OCI-LY7 (cell line): ENCODE data around the gene PPP2R3C. TPM values are rescaled to one million over a fixed set of nuclear protein-coding genes. Genes with fewer than 3 reads are reported as not detected.

Experiments used
- BruUV-seq: library from RNA; stranded (reverse); fragments of 400-500 nt; replicated peaks from 2 replicates; lab custom pipeline; 2021; lab: Mats Ljungman, UMichigan
- CTCF ChIA-PET: fragments of 300-600 bp; sonication (Branson Sonifier 250); formaldehyde crosslinking; loops from one replicate; lab custom pipeline; 2022; ENCODE audit warnings: antibody characterized with exemption; ENCODE audit not compliant: unreplicated experiment; lab: Charles Lee
- POLR2A ChIA-PET: fragments of 300-600 bp; sonication (Branson Sonifier 250); formaldehyde crosslinking; loops from one replicate; lab custom pipeline; 2022; ENCODE audit warnings: antibody characterized with exemption; lab: Charles Lee
- DNase-seq: peaks from one replicate; pipeline ENCODE4 v3.0.0-alpha.2; 2015; ENCODE audit warnings: low spot score
- H2AFZ ChIP-seq: fragments of 200-600 bp; sonication (generic), shearing (Covaris generic); 2 replicates; pipeline ENCODE4 v1.6.1; 2014; ENCODE audit warnings: mild to moderate bottlenecking, antibody characterized with exemption, low read length, moderate library complexity
- H3K27ac ChIP-seq: fragments of 200-600 bp; sonication (generic); 2 replicates; pipeline ENCODE4 v1.5.1; 2014; ENCODE audit warnings: mixed run types, low read depth, mild to moderate bottlenecking, moderate library complexity, low read length, inconsistent platforms; ENCODE audit not compliant: poor library complexity, severe bottlenecking
- H3K36me3 ChIP-seq: fragments of 200-600 bp; sonication (generic); 2 replicates; pipeline ENCODE4 v1.6.1; 2014; ENCODE audit warnings: mild to moderate bottlenecking, antibody characterized with exemption, low read length, moderate library complexity, mixed read lengths; ENCODE audit not compliant: insufficient read depth
- H3K4me1 ChIP-seq: fragments of 200-600 bp; sonication (generic); 2 replicates; pipeline ENCODE4 v1.5.1; 2014; ENCODE audit warnings: mild to moderate bottlenecking, low read length; ENCODE audit not compliant: insufficient read depth, poor library complexity, severe bottlenecking
- H3K4me2 ChIP-seq: fragments of 200-600 bp; sonication (generic); 2 replicates; pipeline ENCODE4 v1.6.1; 2014; ENCODE audit warnings: mild to moderate bottlenecking, low read length
- H3K4me3 ChIP-seq: fragments of 200-600 bp; sonication (generic); 2 replicates; pipeline ENCODE4 v1.5.1; 2014; ENCODE audit warnings: mild to moderate bottlenecking, low read depth, low read length; ENCODE audit not compliant: poor library complexity, severe bottlenecking
- H3K79me2 ChIP-seq: fragments of 200-600 bp; sonication (generic); 2 replicates; pipeline ENCODE4 v1.6.1; 2016; ENCODE audit warnings: low read depth, mild to moderate bottlenecking, low read length, moderate library complexity, mixed read lengths; ENCODE audit not compliant: insufficient read depth
- H3K9me2 ChIP-seq: fragments of 200-600 bp; sonication (generic); 2 replicates; pipeline ENCODE4 v1.6.1; 2016; ENCODE audit warnings: mild to moderate bottlenecking, low read length, mixed read lengths; ENCODE audit not compliant: insufficient read depth
- H3K9me3 ChIP-seq: fragments of 200-600 bp; sonication (generic); 2 replicates; pipeline ENCODE4 v1.6.1; 2014; ENCODE audit warnings: mild to moderate bottlenecking, mixed run types, low read length, mixed read lengths
- H4K20me1 ChIP-seq: fragments of 200-600 bp; sonication (generic); 2 replicates; pipeline ENCODE4 v1.6.1; 2014; ENCODE audit warnings: mild to moderate bottlenecking, antibody characterized with exemption, low read length, moderate library complexity, mixed read lengths; ENCODE audit not compliant: insufficient read depth
- CTCF ChIP-seq: fragments of 200-600 bp; sonication (generic); conservative IDR thresholded peaks from 2 replicates; pipeline ENCODE4 v1.5.1; 2014; ENCODE audit warnings: mild to moderate bottlenecking, antibody characterized with exemption, low read length, moderate library complexity, mixed read lengths
- EZH2phosphoT487 ChIP-seq: fragments of 200-600 bp; sonication (generic); IDR thresholded peaks from 2 replicates; pipeline ENCODE4 v1.6.1; 2018; ENCODE audit warnings: low read depth, borderline replicate concordance, mild to moderate bottlenecking, mixed run types, antibody characterized with exemption, low read length, moderate library complexity, mixed read lengths
- intact Hi-C: fragments of 100-400 bp; cut with micrococcal nuclease; formaldehyde crosslinking; loops from one replicate; pipeline ENCODE4 v1.10.0; 2022; ENCODE audit not compliant: unreplicated experiment
- total RNA-seq, 2 experiments: library from RNA; depleted of rRNA in 1 of 2; stranded (reverse); fragments of >200 nt in 1 of 2; shearing (Covaris generic) in 1 of 2; gene quantifications; 2 replicates each; pipeline ENCODE4 v1.2.3, GENCODE V29; 2014 to 2022

PPP2R3C gene
- total RNA-seq, 2 experiments from 2014 or later = 47.4 to 50.8 TPM

DNA sequence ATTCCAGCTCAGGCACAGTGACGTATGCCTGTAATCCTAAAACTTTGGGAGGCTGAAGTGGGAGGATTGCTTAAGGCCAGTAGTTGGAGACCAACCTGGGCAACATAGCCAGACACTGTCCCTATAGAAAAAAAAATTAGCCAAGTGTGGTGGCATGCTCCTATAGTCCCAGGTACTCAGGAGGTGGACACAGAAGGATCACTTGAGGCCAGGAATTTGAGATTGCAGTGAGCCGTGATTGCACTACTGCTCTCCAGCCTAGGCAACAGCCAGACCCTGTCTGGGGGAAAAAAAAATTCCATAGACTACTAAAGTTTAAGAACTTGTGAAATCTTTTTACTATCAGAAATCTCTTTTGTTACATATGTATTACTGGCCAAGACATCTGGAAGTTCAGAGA, 69.2 kb downstream of the PPP2R3C start:
- H3K4me3 ChIP-seq = no peak overlapping the region

DNA sequence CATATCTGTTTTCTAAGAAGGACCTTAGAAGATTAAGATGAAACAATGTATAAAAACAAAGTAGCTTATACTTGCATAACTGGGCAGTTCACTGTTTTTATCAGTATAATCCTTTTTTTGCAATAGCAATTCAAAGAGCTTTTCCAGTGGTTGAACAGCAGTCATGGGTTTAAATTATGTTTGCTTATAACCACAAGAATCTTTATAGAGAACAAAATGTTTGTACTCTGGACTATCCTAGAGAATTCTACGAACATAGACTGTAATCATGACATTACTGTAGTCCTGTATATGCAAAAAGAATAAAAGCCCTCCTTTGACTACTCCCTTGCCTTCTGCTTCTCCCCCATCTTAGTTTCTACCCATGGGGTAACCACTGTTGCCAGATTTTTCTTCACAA, 70.0 kb downstream of the PPP2R3C start:
- Histone ChIP-seq H3K4me3 (no peak overlapping the region), H3K4me1 (peaks cover 9% of the 10 kb centered on the region), H3K9me3 (no peaks in the 10 kb centered on the region), H3K27ac (no peak overlapping the region), H4K20me1 (no peaks in the 10 kb centered on the region), H3K36me3 (0 out of 2 replicates have a peak, but pooled peaks cover 4% of the 10 kb centered on the region), H3K79me2 (peaks cover 7% of the 10 kb centered on the region; the same call in 1 of the 2 replicates), H2AFZ (no peak overlapping the region), H3K4me2 (no peak overlapping the region), H3K9me2 (no peaks in the 10 kb centered on the region)
- ChIA-PET POLR2A (interaction anchor here (0.6 to 1.1 kb wide), 2 partner anchors 12 to 368 kb away, joined by 3 read pairs; no protein-coding TSS in a partner anchor), CTCF (no interaction called here)
- no TSS peak for BruUV-seq
- intact Hi-C loops = no loop called here
- DNase-seq = no peak
- TF ChIP-seq EZH2phosphoT487 (no peak), CTCF (no peak)

More for the DNA sequence above, 69.2 kb downstream of the PPP2R3C start:
- intact Hi-C loops = no loop called here
- Histone ChIP-seq H4K20me1 (no peaks in the 10 kb centered on the region), H3K4me2 (no peak overlapping the region), H3K9me3 (no peaks in the 10 kb centered on the region), H3K79me2 (no peaks in the 10 kb centered on the region), H3K36me3 (0 out of 2 replicates have a peak, but pooled peaks cover 4% of the 10 kb centered on the region), H3K27ac (no peak overlapping the region), H2AFZ (no peak overlapping the region), H3K4me1 (peaks cover 3% of the 10 kb centered on the region), H3K9me2 (no peaks in the 10 kb centered on the region)
- no peak for DNase-seq
- no TSS peak for BruUV-seq
- ChIA-PET CTCF (no interaction called here), POLR2A (interaction anchor here (1.1 kb wide), 1 partner anchor 11 kb away, joined by 3 read pairs; no protein-coding TSS in a partner anchor)
- no peak for TF ChIP-seq CTCF
- TF ChIP-seq EZH2phosphoT487 = no peak

GRCh38 chr14:35050652-35051051, 71.1 kb downstream of the PPP2R3C start:
- H3K4me2 ChIP-seq = no peak overlapping the region
- CTCF ChIA-PET = no interaction called here

More at GRCh38 chr14:35050652-35051051, 71.1 kb downstream of the PPP2R3C start:
- peaks cover 7% of the 10 kb centered on the region; the same call in 1 of the 2 replicates for H3K79me2 ChIP-seq
- no peak for TF ChIP-seq EZH2phosphoT487
- no peak for TF ChIP-seq CTCF
- no peak overlapping the region for H2AFZ ChIP-seq
- no peak overlapping the region for H3K4me3 ChIP-seq
- no peak for DNase-seq
- no TSS peak for BruUV-seq
- H3K9me3 ChIP-seq = no peaks in the 10 kb centered on the region
- 0 out of 2 replicates have a peak, but pooled peaks cover 4% of the 10 kb centered on the region for H3K36me3 ChIP-seq
- peaks cover 9% of the 10 kb centered on the region for H3K4me1 ChIP-seq
- H4K20me1 ChIP-seq = no peaks in the 10 kb centered on the region
- H3K9me2 ChIP-seq = no peaks in the 10 kb centered on the region
- POLR2A ChIA-PET = interaction anchor here (0.8 kb wide), 1 partner anchor 14 kb away, joined by 6 read pairs; no protein-coding TSS in a partner anchor
- no peak overlapping the region for H3K27ac ChIP-seq
- intact Hi-C loops = no loop called here
